GM10266 (cell line): Measurements from ENCODE around the gene C1orf105.

Source experiments
- DNase-seq: peaks from one replicate; pipeline ENCODE4 v3.0.0; 2012; ENCODE audit errors: extremely low spot score
- TF ChIP-seq, protein P1 (sequence below): IDR thresholded peaks from 2 replicates; pipeline ENCODE4 v1.5.1; 2012; ENCODE audit warnings: mild to moderate bottlenecking, low read depth; ENCODE audit not compliant: control insufficient read depth, insufficient read depth; ENCODE audit errors: missing control alignments

Gene C1orf105

DNA sequence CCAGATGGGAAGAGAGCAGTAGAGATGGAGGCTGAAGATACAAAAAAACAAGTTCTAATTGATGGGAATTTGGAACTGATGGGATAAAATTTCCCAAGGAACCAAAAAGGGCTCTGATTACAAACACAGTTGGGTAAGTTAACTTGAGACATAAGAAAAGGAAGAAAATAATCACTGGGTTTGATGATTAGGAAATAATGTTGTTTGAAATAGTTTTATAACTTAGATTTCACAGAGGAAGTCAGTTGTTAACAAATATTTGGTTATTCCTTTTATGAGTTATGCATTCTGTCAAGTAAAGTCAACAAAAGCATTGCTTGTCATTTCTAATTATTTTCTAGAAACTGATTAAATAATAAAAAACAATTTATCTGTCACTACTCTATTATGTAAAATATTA, 92.1 kb downstream of the C1orf105 start:
- no peak for DNase-seq
- TF ChIP-seq, protein P1, sequence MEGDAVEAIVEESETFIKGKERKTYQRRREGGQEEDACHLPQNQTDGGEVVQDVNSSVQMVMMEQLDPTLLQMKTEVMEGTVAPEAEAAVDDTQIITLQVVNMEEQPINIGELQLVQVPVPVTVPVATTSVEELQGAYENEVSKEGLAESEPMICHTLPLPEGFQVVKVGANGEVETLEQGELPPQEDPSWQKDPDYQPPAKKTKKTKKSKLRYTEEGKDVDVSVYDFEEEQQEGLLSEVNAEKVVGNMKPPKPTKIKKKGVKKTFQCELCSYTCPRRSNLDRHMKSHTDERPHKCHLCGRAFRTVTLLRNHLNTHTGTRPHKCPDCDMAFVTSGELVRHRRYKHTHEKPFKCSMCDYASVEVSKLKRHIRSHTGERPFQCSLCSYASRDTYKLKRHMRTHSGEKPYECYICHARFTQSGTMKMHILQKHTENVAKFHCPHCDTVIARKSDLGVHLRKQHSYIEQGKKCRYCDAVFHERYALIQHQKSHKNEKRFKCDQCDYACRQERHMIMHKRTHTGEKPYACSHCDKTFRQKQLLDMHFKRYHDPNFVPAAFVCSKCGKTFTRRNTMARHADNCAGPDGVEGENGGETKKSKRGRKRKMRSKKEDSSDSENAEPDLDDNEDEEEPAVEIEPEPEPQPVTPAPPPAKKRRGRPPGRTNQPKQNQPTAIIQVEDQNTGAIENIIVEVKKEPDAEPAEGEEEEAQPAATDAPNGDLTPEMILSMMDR, result no peak

DNA sequence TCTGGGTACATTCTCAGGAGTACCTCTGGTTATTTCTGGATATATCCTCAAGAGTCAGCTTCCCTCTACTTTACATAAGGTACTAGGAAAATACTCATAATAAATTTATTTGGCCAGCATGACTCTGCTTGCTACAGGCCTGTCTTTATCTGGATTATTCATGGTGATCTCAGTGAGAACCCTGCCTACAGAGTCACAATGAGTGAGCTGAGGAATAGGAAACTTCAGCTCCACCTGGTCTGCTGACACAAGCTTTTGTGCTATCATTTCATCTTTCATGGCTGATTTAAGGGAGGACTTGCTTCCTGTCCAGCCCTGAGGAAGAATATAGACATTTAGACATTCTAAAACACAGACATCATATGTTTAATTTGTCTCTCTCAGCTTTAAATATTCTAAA, 93.0 kb downstream of the C1orf105 start:
- TF ChIP-seq, protein P1, result no peak
- no peak for DNase-seq

DNA sequence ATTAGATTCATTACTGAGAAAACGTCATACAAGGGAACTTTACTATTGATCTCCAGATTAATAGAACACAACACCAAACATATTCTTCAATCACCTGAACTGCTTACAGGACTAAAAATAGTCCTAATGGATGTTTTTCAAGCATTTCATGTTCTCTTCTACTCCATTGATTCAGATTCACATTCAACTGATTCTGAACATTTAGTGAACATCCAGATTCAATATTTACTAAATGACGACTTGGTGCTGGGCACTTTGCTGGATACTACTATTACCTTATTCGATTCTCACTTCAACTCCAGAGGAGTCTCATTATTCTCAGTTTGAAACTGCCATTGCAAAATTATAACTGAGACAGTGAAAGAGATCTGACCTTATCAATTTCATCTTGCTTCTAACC, 93.6 kb downstream of the C1orf105 start:
- TF ChIP-seq, protein P1, result no peak
- DNase-seq, result no peak

DNA sequence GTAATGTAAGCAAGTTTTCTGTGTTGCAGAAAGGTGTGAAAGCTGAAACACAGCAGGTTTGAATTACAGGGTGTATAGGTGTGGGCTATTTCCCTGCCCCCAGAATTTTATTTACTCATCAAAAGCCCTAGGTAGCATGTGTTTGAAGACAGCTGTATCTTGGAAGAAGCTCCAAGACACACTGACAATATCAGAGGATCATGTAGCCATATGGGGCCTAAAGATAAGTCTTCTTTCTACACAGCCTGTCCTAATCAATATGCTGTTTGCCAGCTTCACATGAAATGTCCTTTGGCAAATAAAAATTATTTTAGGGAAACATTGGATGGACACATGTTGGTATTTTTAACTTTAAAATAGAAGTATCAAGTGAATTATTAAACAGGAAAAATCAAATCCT, 95.0 kb downstream of the C1orf105 start:
- DNase-seq, result no peak
- TF ChIP-seq, protein P1, result no peak

DNA sequence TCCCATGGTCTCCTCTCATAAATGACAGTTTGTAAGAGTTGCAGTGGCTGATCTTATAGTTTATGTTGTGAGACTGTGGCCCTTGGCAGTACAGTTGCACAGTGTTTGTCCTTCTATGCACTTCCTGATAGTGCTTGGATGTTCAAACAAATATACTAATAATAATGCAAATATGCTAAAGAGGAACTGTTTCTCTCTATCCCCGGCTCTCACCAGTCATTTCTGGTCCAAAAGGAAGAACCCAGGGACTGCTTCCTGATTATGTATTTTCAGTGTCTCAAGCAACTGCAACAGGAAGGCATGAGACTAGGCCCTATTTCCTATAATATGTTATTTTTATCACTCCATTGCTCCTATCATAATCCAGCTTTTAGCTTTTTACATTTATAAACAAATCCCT, 95.4 kb downstream of the C1orf105 start:
- TF ChIP-seq, protein P1, result no peak
- no peak for DNase-seq

DNA sequence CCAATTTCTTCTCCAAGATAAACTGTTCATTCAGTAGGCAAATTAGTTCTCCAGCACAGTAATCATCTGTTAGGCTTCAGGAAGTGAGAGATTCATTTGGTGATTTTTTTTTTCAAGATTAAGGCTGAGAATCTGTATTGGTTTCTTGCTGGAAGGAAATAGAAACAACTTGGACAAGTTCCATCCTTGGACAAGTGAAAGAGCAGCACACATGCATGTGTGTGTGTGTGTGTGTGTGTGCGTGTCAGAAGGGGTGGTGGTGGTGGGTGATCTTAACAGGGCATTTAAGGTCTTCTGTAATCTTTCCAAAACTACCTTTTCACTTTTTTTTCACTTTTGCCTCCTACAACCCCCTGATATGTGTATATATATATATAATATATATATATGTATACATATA, 96.6 kb downstream of the C1orf105 start:
- DNase-seq, result no peak
- TF ChIP-seq, protein P1, result no peak

DNA sequence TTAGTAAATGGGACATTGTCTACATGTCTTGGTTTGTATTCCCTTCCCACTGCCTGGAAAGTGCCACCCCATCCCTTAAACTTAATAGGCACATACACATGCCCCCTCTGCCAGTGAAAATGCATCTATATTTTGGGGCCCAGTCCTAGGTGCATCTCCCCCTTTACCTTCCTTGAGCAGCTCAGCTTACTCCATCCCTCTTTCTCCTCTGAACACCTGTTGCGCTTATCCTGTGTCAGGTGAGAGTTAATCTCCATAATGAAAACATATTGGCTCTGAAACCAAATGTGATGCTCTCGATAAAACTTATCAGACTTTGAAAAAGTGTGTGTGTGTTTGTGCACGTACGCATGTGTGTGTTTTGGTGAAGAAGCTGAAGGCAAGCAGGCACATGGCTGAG, 97.1 kb downstream of the C1orf105 start:
- TF ChIP-seq, protein P1, result no peak

More for the DNA sequence above, 97.1 kb downstream of the C1orf105 start:
- no peak for DNase-seq
